CD14-positive monocyte (primary cell): ENCODE results near the gene ALG5. TPM values are rescaled to one million over a fixed set of nuclear protein-coding genes. Genes with fewer than 3 reads are reported as not detected.
A peak's percentile ranks its signal among the peaks of the same experiment; 100 is the strongest.

ENCODE experiments used
- DNase-seq, 3 donors: peaks; one replicate each; pipeline ENCODE4 v3.0.0-alpha.2; 2011 to 2022
- H2AFZ ChIP-seq: 2 replicates; pipeline ENCODE4 v1.6.0; 2012; ENCODE audit warnings: mild to moderate bottlenecking, low read depth, low read length, inconsistent platforms; ENCODE audit not compliant: insufficient read depth, poor library complexity, severe bottlenecking
- H3K27ac ChIP-seq, 2 donors: 1 replicate in 1 of 2; 2 replicates in 1 of 2; pipeline ENCODE4 v1.5.1; 2012 to 2013; ENCODE audit warnings: low read length in 2 of 2, control low read depth in 1 of 2, inconsistent platforms in 1 of 2, low read depth in 1 of 2, mild to moderate bottlenecking in 1 of 2
- H3K27me3 ChIP-seq, 2 donors: one replicate each; pipeline versions ENCODE4 v1.6.0 to v1.6.1; 2011 to 2013; ENCODE audit warnings: low read length in 2 of 2; ENCODE audit not compliant: control insufficient read depth in 2 of 2, insufficient read depth in 2 of 2
- H3K36me3 ChIP-seq, 2 donors: replicated peaks in 1 of 2; 1 replicate in 1 of 2; 2 replicates in 1 of 2; pipeline versions ENCODE4 v1.5.1 to v1.6.1; 2012 to 2013; ENCODE audit warnings: low read length in 2 of 2, control low read depth in 1 of 2, inconsistent platforms in 1 of 2, mild to moderate bottlenecking in 1 of 2; ENCODE audit not compliant: insufficient read depth in 2 of 2, control insufficient read depth in 1 of 2
- H3K4me1 ChIP-seq, 2 donors: 1 replicate in 1 of 2; 2 replicates in 1 of 2; pipeline versions ENCODE4 v1.5.1 to v1.6.1; 2012 to 2013; ENCODE audit warnings: low read length in 2 of 2, control low read depth in 1 of 2, inconsistent platforms in 1 of 2, mild to moderate bottlenecking in 1 of 2, moderate library complexity in 1 of 2; ENCODE audit not compliant: insufficient read depth in 2 of 2, control insufficient read depth in 1 of 2
- H3K4me2 ChIP-seq: replicated peaks from 2 replicates; pipeline ENCODE3; 2012; ENCODE audit warnings: low read length, moderate library complexity, mild to moderate bottlenecking; ENCODE audit not compliant: poor library complexity, severe bottlenecking; ENCODE audit errors: extremely low read depth
- H3K4me3 ChIP-seq, 3 experiments: fragments of 200-600 bp in 1 of 3; sonication (generic) in 1 of 3; replicated peaks in 1 of 3; 1 replicate in 2 of 3; 2 replicates in 1 of 3; pipeline ENCODE4 v1.5.1; 2011 to 2013; ENCODE audit warnings: low read length in 3 of 3, mild to moderate bottlenecking in 3 of 3, control low read depth in 2 of 3, low read depth in 2 of 3, inconsistent platforms in 1 of 3, moderate library complexity in 1 of 3
- H3K79me2 ChIP-seq: 2 replicates; pipeline ENCODE4 v1.6.0; 2012; ENCODE audit warnings: mild to moderate bottlenecking, control low read depth, inconsistent platforms, low read length, moderate library complexity; ENCODE audit not compliant: insufficient read depth
- H3K9ac ChIP-seq: 2 replicates; pipeline ENCODE4 v1.6.0; 2017; ENCODE audit warnings: low read length, mild to moderate bottlenecking; ENCODE audit not compliant: insufficient read depth, poor library complexity, severe bottlenecking
- H3K9me3 ChIP-seq, 2 donors: replicated peaks in 1 of 2; 1 replicate in 1 of 2; 2 replicates in 1 of 2; pipeline versions ENCODE4 v1.5.1 to v1.6.1; 2012 to 2013; ENCODE audit warnings: low read length in 2 of 2, control low read depth in 1 of 2; ENCODE audit not compliant: control insufficient read depth in 1 of 2, insufficient read depth in 1 of 2
- H4K20me1 ChIP-seq: 2 replicates; pipeline ENCODE4 v1.6.0; 2012; ENCODE audit warnings: mild to moderate bottlenecking, low read length, control low read depth, moderate library complexity; ENCODE audit not compliant: insufficient read depth
- H3K27ac Mint-ChIP-seq, 7 donors: one replicate each; pipeline ENCODE4 v1.8.0; 2020; ENCODE audit warnings: mild to moderate bottlenecking in 7 of 7, mixed read lengths in 7 of 7, moderate library complexity in 6 of 7, inconsistent platforms in 2 of 7
- H3K27me3 Mint-ChIP-seq, 3 donors: one replicate each; pipeline ENCODE4 v1.8.0; 2021 to 2022; ENCODE audit warnings: low read depth in 3 of 3, mild to moderate bottlenecking in 3 of 3, mixed read lengths in 3 of 3, moderate library complexity in 3 of 3, inconsistent platforms in 1 of 3
- H3K36me3 Mint-ChIP-seq, 2 donors: one replicate each; pipeline ENCODE4 v1.8.0; 2020; ENCODE audit warnings: mixed read lengths in 2 of 2, inconsistent platforms in 1 of 2, mild to moderate bottlenecking in 1 of 2
- H3K4me1 Mint-ChIP-seq: one replicate; pipeline ENCODE4 v1.8.0; 2020; ENCODE audit warnings: mild to moderate bottlenecking, mixed read lengths
- H3K4me3 Mint-ChIP-seq, 2 donors: one replicate each; pipeline ENCODE4 v1.8.0; 2020; ENCODE audit warnings: mild to moderate bottlenecking in 2 of 2, mixed read lengths in 2 of 2, moderate library complexity in 1 of 2
- H3K9me3 Mint-ChIP-seq, 7 donors: one replicate each; pipeline ENCODE4 v1.8.0; 2020 to 2022; ENCODE audit warnings: mixed read lengths in 7 of 7, mild to moderate bottlenecking in 6 of 7, moderate library complexity in 6 of 7, inconsistent platforms in 2 of 7
- CTCF ChIP-seq: fragments of 200-600 bp; IDR thresholded peaks from one replicate; pipeline ENCODE4 v1.8.0; 2022; ENCODE audit warnings: antibody characterized with exemption, mild to moderate bottlenecking
- WGBS: methylation state at CpG from one replicate; pipeline ENCODE4 v1.1.5; 2013; ENCODE audit warnings: missing lambda C conversion rate; ENCODE audit not compliant: insufficient coverage; 5-methylcytosine and 5-hydroxymethylcytosine counted together
- intact Hi-C, 2 donors: fragments of 100-400 bp; cut with micrococcal nuclease; formaldehyde crosslinking; loops; one replicate each; pipeline versions ENCODE4 v1.15.0 to v1.15.1; 2023
- polyA plus RNA-seq, 3 donors: library from polyadenylated mRNA; depleted of rRNA in 1 of 3; unstranded in 2 of 3; stranded (reverse) in 1 of 3; fragments of 300-500 nt in 2 of 3; fragments of >200 nt in 1 of 3; fragmentation: Illumina TruSeq in 2 of 3; gene quantifications; 1 replicate in 2 of 3; 2 replicates in 1 of 3; pipeline ENCODE4 v1.2.3, GENCODE V29; 2012 to 2021

ALG5 gene
- polyA plus RNA-seq, 3 donors: 19.3 to 77.5 (median 73.3) TPM

DNA sequence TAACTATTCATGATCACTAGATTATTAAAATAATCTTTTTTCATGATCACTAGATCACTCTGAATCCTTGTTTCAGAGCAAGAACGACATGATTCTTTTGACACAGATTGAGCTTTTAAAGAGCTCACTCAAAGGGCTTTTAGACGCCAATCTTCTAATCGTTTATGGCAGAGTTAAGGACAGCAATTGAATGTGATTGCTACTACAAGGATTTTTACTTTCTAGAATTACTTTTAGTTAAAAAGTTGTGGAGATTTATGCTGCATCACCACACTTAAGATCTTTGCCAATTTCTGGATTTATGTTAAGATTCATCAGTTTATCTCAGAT is 2.7 kb upstream of the ALG5 start:
- no peak for DNase-seq
- Mint-ChIP-seq H3K9me3 (no peaks in the 10 kb centered on the region), H3K4me1 (peaks cover 24% of the 10 kb centered on the region), H3K27ac (no peak overlapping the region), H3K27me3 (no peaks in the 10 kb centered on the region), H3K36me3 (peaks cover 25 to 32% of the 10 kb centered on the region in 2 donors), H3K4me3 (no peak overlapping the region)
- H3K4me2 ChIP-seq: no peak overlapping the region
- intact Hi-C loops: loop anchor here (5.0 to 10.0 kb wide), 2 partner anchors 53 to 655 kb away; partner anchors contain the start of genes SPART (in 1 of the 2) and SUPT20H (in 1 of the 2)
- peaks cover 17 to 25% of the 10 kb centered on the region in 2 donors for H3K4me1 ChIP-seq
- no CpG with 5 or more reads among the region's 3 CpGs for WGBS
- H3K4me3 ChIP-seq: no peak overlapping the region
- H4K20me1 ChIP-seq: no peaks in the 10 kb centered on the region
- no peaks in the 10 kb centered on the region for H3K9me3 ChIP-seq
- H2AFZ ChIP-seq: no peak overlapping the region
- H3K9ac ChIP-seq: no peak overlapping the region
- no peak for TF ChIP-seq CTCF
- no peak overlapping the region for H3K27ac ChIP-seq
- H3K36me3 ChIP-seq: peaks cover 31 to 42% of the 10 kb centered on the region in 2 donors
- peaks cover 41% of the 10 kb centered on the region for H3K79me2 ChIP-seq
- H3K27me3 ChIP-seq: no peaks in the 10 kb centered on the region

GRCh38 chr13:36998624-36999041 is 507 bp downstream of the ALG5 start:
- TF ChIP-seq CTCF: no peak
- peak overlapping the region; percentile 60 to 99 for H3K27ac ChIP-seq
- peak in 1 of 3 donors; percentile 11 for DNase-seq
- peaks cover 55% of the 10 kb centered on the region for H3K79me2 ChIP-seq
- H3K4me1 ChIP-seq: peaks cover 17 to 25% of the 10 kb centered on the region in 2 donors
- peak overlapping the region; percentile 98 for H3K9ac ChIP-seq
- intact Hi-C loops: loop anchor here in 1 of 2 donors (10.0 kb wide), 1 partner anchor 1356 kb away; no protein-coding TSS in a partner anchor
- no peaks in the 10 kb centered on the region for H3K27me3 ChIP-seq
- H3K4me2 ChIP-seq: peak overlapping the region; percentile 98
- peak overlapping the region; percentile 95 for H2AFZ ChIP-seq
- Mint-ChIP-seq H3K9me3 (no peaks in the 10 kb centered on the region), H3K36me3 (peaks cover 20 to 22% of the 10 kb centered on the region in 2 donors), H3K4me3 (peak overlapping the region; percentile 100), H3K27ac (peak overlapping the region; percentile 86 to 99 (median 93)), H3K4me1 (peaks cover 24% of the 10 kb centered on the region), H3K27me3 (no peaks in the 10 kb centered on the region)
- no peaks in the 10 kb centered on the region for H4K20me1 ChIP-seq
- H3K36me3 ChIP-seq: peaks cover 21 to 34% of the 10 kb centered on the region in 2 donors
- WGBS: 0% methylated on average over 19 of the region's 21 CpGs
- H3K9me3 ChIP-seq: no peaks in the 10 kb centered on the region
- H3K4me3 ChIP-seq: peak overlapping the region; percentile 92 to 96 (median 93)
